ENCODE results near the gene BICRAL. TPM values are rescaled to one million over a fixed set of nuclear protein-coding genes. Genes with fewer than 3 reads are reported as not detected.

BICRAL gene
- total and polyA plus RNA-seq, 9 of the 15 experiments (the other 6 are each of a cell fraction or from before 2014, with no cell fraction given) = 1.2 to 11.9 (median 5.6) TPM

- Histone ChIP-seq H3K4me2 (ENCODE audit: insufficient read depth, low read length) (no peak overlapping the region), H3K4me3 (no peak overlapping the region), H3K27ac (ENCODE audit: extremely low read depth, low read depth, low read length) (no peak overlapping the region), H3K79me2 (ENCODE audit: control insufficient read depth, insufficient read depth, low read length) (peaks cover 24% of the 10 kb centered on the region), H3K36me3 (ENCODE audit: control insufficient read depth, insufficient read depth, low read length) (peaks cover 7% of the 10 kb centered on the region; the same call in 2 of the 3 replicates), H3K9me1 (ENCODE audit: control insufficient read depth, insufficient read depth, low read length) (no peaks in the 10 kb centered on the region), H2AFZ (ENCODE audit: low read depth, low read length) (no peak overlapping the region), H3K4me1 (replicated peaks in 1 of 2; ENCODE audit: control insufficient read depth in 2 of 2, insufficient read depth in 2 of 2, low read length in 2 of 2) (peaks cover 2 to 13% of the 10 kb centered on the region in 2 experiments; a peak in 3 of 5 replicates), H4K20me1 (replicated peaks; ENCODE audit: control insufficient read depth, insufficient read depth, low read length) (peaks cover 6% of the 10 kb centered on the region), H3K9ac (ENCODE audit: insufficient read depth in 1 of 2, low read depth in 2 of 2, low read length in 2 of 2) (no peak overlapping the region), H3K27me3 (ENCODE audit: control insufficient read depth in 2 of 2, insufficient read depth in 2 of 2, low read length in 2 of 2) (no peaks in the 10 kb centered on the region), H3K9me3 (replicated peaks; ENCODE audit: control insufficient read depth, insufficient read depth, low read depth, low read length) (no peaks in the 10 kb centered on the region)
- DNase-seq (ENCODE audit: extremely low read depth in 1 of 4, low spot score in 3 of 4) (no peak), ATAC-seq (no peak), FAIRE-seq (no peak)
- CTCF ChIA-PET (ENCODE audit: low intra/inter-chr PET ratio) = no interaction called here
- in situ Hi-C loops (cut with MboI) (no loop called here), intact Hi-C loops (cut with micrococcal nuclease) (no loop called here)
- no TSS peak for BruUV-seq (replicated peaks)
- WGBS (ENCODE audit: insufficient coverage, low coverage, missing lambda C conversion rate) = 5% methylated on average over 3 of the region's 3 CpGs
- POLR2A ChIA-PET = interaction anchor here (0.8 to 2.8 kb wide), 6 partner anchors 12 to 139 kb away, joined by 3 to 14 read pairs (median 4); partner anchors contain the start of genes BICRAL and RPL7L1
- no peak for TF ChIP-seq ZHX1 (conservative IDR thresholded peaks at IDR 0.05; ENCODE audit: low read length)
- no peak for TF ChIP-seq ATF1 (CRISPR knock-in tag; IDR thresholded peaks at IDR 0.05)
- no peak for TF ChIP-seq ATF1 (tag; IDR thresholded peaks at IDR 0.05)
- no peak for TF ChIP-seq THRA (IDR thresholded peaks at IDR 0.05)
- TF ChIP-seq IRF1 (CRISPR knock-in tag; IDR thresholded peaks at IDR 0.05; ENCODE audit: borderline replicate concordance) = no peak
- TF ChIP-seq ETV1 (tag; conservative IDR thresholded peaks at IDR 0.05; ENCODE audit: low read depth) = no peak
- no peak for TF ChIP-seq NR1H2 (CRISPR knock-in tag; IDR thresholded peaks at IDR 0.05)
- no peak for TF ChIP-seq BHLHE40 (IDR thresholded peaks at IDR 0.05; ENCODE audit: low read length)
- TF ChIP-seq RAD51 (IDR thresholded peaks at IDR 0.05; ENCODE audit: borderline replicate concordance, low read depth) = no peak
- TF ChIP-seq ZZZ3 (IDR thresholded peaks at IDR 0.05) = no peak
- no peak for TF ChIP-seq TEAD4 (IDR thresholded peaks at IDR 0.05; ENCODE audit: low read length)
- TF ChIP-seq TEAD4 (CRISPR knock-in tag; IDR thresholded peaks at IDR 0.05; ENCODE audit: borderline replicate concordance) = no peak
- TF ChIP-seq ETV6 (IDR thresholded peaks at IDR 0.05; ENCODE audit: borderline replicate concordance in 1 of 2, low read depth in 2 of 2, low read length in 1 of 2) = no peak
- no peak for TF ChIP-seq ETV6 (CRISPR knock-in tag; IDR thresholded peaks at IDR 0.05; ENCODE audit: borderline replicate concordance)
- TF ChIP-seq ZNF785 (CRISPR knock-in tag; IDR thresholded peaks at IDR 0.05) = no peak
- TF ChIP-seq POLR3A (IDR thresholded peaks at IDR 0.05; ENCODE audit: borderline replicate concordance, extremely low read depth, insufficient read depth, insufficient read length) = no peak
- TF ChIP-seq HNRNPL (IDR thresholded peaks at IDR 0.05; ENCODE audit: low read depth, low read length) = no peak
- TF ChIP-seq GMEB1 (CRISPR knock-in tag; IDR thresholded peaks at IDR 0.05) = no peak
Observed at GRCh38 chr6:42740725-42741124, 41.1 kb upstream of the BICRAL start.

Data from K562 (cell line).